SK-N-MC (cell line): ENCODE measurements around the gene MIDN.
"Not testable (repeated sequence)": the region's sequence is repeated elsewhere in the genome, so short reads cannot be mapped to it uniquely, and the experiment has no call there.

Experiments
- DNase-seq: peaks from one replicate; pipeline ENCODE4 v3.0.0-alpha.2; 2011; ENCODE audit warnings: low read depth, low spot score
- H3K27ac ChIP-seq: fragments of 200-600 bp; sonication (generic); 2 replicates; pipeline ENCODE4 v1.5.1; 2016; ENCODE audit warnings: mixed run types
- H3K36me3 ChIP-seq: fragments of 200-600 bp; sonication (generic); 2 replicates; pipeline ENCODE4 v1.6.1; 2017; ENCODE audit warnings: antibody characterized with exemption, low read length, mixed read lengths; ENCODE audit not compliant: insufficient read depth
- H3K4me3 ChIP-seq: fragments of 200-600 bp; sonication (generic); 2 replicates; pipeline ENCODE4 v1.5.1; 2016
- H3K9ac ChIP-seq: fragments of 200-600 bp; sonication (generic); 2 replicates; pipeline ENCODE4 v1.8.0; 2017; ENCODE audit warnings: mixed run types, mixed read lengths; ENCODE audit not compliant: insufficient read length
- H3K9me3 ChIP-seq: fragments of 200-600 bp; sonication (generic); 2 replicates; pipeline ENCODE4 v1.6.1; 2017; ENCODE audit warnings: low read depth, mild to moderate bottlenecking, antibody characterized with exemption, low read length, moderate library complexity, mixed read lengths
- EZH2 ChIP-seq: fragments of 200-600 bp; sonication (generic); IDR thresholded peaks from one replicate; pipeline ENCODE4 v1.6.1; 2017; ENCODE audit warnings: antibody characterized with exemption
- FOXP2 ChIP-seq: optimal IDR thresholded peaks from 2 replicates; pipeline ENCODE3; 2011; ENCODE audit warnings: mild to moderate bottlenecking, moderate library complexity; ENCODE audit not compliant: insufficient read depth; ENCODE audit errors: extremely low read length, control extremely low read depth
- POLR2AphosphoS5 ChIP-seq: IDR thresholded peaks from 2 replicates; pipeline ENCODE4 v1.6.1; 2012; ENCODE audit warnings: mild to moderate bottlenecking, low read depth, low read length, borderline replicate concordance

MIDN gene

DNA sequence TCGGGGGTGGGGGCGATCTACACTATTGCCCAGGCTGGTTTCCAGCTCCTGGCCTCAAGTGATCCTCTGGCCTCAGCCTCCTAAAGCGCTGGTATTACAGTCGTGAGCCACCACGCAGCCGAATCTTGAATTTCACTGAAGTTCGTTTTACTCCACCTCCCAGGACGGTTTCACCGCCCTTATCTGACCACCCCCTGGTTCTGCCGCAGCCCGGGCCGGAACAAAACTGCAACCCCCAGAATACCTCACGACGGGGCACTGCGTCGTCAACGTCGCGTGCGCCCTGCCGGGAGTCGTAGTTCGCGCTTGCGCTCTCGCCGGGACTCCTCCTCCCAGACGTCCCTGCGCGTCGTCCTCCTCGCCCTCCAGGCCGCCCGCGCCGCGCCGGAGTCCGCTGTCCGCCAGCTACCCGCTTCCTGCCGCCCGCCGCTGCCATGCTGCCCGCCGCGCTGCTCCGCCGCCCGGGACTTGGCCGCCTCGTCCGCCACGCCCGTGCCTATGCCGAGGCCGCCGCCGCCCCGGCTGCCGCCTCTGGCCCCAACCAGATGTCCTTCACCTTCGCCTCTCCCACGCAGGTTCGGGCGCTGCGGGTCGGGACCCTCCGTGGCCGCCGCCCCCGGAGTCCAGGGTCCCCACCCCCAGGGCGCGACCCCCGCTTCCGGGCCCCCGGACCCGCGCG, 6.8 kb upstream of the MIDN start, which contains the start of gene ATP5F1D:
Gene ATP5F1D (plus strand): TSS at position 335 of the 679 bp plus-strand sequence. CDS start 100 bp downstream, at position 435.
- no peak for TF ChIP-seq EZH2
- TF ChIP-seq FOXP2: no peak
- TF ChIP-seq POLR2AphosphoS5: peak; percentile 55; the same call in 1 of the 2 replicates
- H3K27ac ChIP-seq: 0 out of 2 replicates have a peak within 1 kb of the TSS, but pooled peaks have one; percentile 29
- H3K36me3 ChIP-seq: no peaks in the 10 kb centered on the region
- DNase-seq: no peak
- H3K9ac ChIP-seq: peak within 1 kb of the TSS; percentile 94
- no peaks in the 10 kb centered on the region for H3K9me3 ChIP-seq
- H3K4me3 ChIP-seq: peak within 1 kb of the TSS; percentile 81

- H3K9me3 ChIP-seq: no peaks in the 10 kb centered on the region
- no peak overlapping the region for H3K4me3 ChIP-seq
- no peak for DNase-seq
- peak; percentile 22; the same call in 1 of the 2 replicates for TF ChIP-seq POLR2AphosphoS5
- TF ChIP-seq FOXP2: no peak
- TF ChIP-seq EZH2: no peak
- no peaks in the 10 kb centered on the region for H3K36me3 ChIP-seq
- 0 out of 2 replicates have a peak overlapping the region, but pooled peaks have one; percentile 11 for H3K27ac ChIP-seq
- no peak overlapping the region for H3K9ac ChIP-seq
Observed at GRCh38 chr19:1243768-1244692, 4.4 kb upstream of the MIDN start.

GRCh38 chr19:1244693-1245451, 3.5 kb upstream of the MIDN start:
- Histone ChIP-seq H3K27ac (0 out of 2 replicates have a peak overlapping the region, but pooled peaks have one; percentile 4), H3K4me3 (no peak overlapping the region), H3K9me3 (no peaks in the 10 kb centered on the region), H3K9ac (no peak overlapping the region), H3K36me3 (no peaks in the 10 kb centered on the region)
- no peak for DNase-seq
- TF ChIP-seq EZH2 (no peak), POLR2AphosphoS5 (0 out of 2 replicates have a peak, but pooled peaks have one; percentile 1)

- Histone ChIP-seq H3K27ac (peak overlapping the region; percentile 36; the same call in 1 of the 2 replicates), H3K9ac (no peak overlapping the region), H3K36me3 (no peaks in the 10 kb centered on the region), H3K9me3 (no peaks in the 10 kb centered on the region), H3K4me3 (no peak overlapping the region)
- no peak for TF ChIP-seq EZH2
- TF ChIP-seq FOXP2: no peak
- no peak for TF ChIP-seq POLR2AphosphoS5
- no peak for DNase-seq
Observed at GRCh38 chr19:1245494-1246264, 2.7 kb upstream of the MIDN start.

- not testable (repeated sequence) for H3K4me3 ChIP-seq, DNase-seq, H3K9me3 ChIP-seq, H3K36me3 ChIP-seq, H3K9ac ChIP-seq
- H3K27ac ChIP-seq: peak overlapping the region; percentile 36; the same call in 1 of the 2 replicates
Observed at GRCh38 chr19:1246265-1247087, 1.9 kb upstream of the MIDN start.

DNA sequence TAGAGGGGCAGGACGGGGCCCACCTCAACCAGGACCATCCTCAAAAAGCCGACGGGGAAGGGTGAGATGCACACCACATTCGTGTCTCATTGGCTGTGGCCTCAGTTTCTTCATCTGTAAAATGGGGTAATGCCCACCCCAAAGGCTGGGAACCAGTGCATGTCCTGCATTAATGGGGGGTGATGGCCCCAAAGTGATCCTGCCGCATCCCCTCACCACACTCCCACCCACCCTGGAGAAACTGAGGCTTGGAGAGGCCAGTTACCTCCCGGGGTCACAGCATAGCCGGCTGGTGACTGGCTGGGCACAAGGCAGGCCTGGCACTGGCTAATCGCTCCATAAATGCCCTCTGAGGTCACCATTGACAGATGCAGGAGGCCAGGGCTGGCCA, 640 bp upstream of the MIDN start:
- H3K36me3 ChIP-seq: peaks cover 15% of the 10 kb centered on the region
- no peak overlapping the region for H3K27ac ChIP-seq
- H3K9me3 ChIP-seq: no peaks in the 10 kb centered on the region
- no peak overlapping the region for H3K9ac ChIP-seq
- TF ChIP-seq EZH2 (no peak), FOXP2 (no peak), POLR2AphosphoS5 (no peak)
- DNase-seq: no peak
- no peak overlapping the region for H3K4me3 ChIP-seq

- peak overlapping the region; percentile 92 for H3K4me3 ChIP-seq
- peak overlapping the region; percentile 95 for H3K27ac ChIP-seq
- no peak for TF ChIP-seq EZH2
- no peak for TF ChIP-seq FOXP2
- TF ChIP-seq POLR2AphosphoS5: no peak
- peak overlapping the region; percentile 87 for H3K9ac ChIP-seq
- H3K9me3 ChIP-seq: no peaks in the 10 kb centered on the region
- peaks cover 22% of the 10 kb centered on the region for H3K36me3 ChIP-seq
- DNase-seq: no peak
Observed at GRCh38 chr19:1248786-1249297, 459 bp downstream of the MIDN start.
